GM10248 (cell line): ENCODE data around the gene CERS6.

Experiments used
- CTCF ChIA-PET: fragments of 300-600 bp; sonication (Branson Sonifier 250); formaldehyde crosslinking; extraction: SDS; loops from one replicate; lab custom pipeline; 2021; ENCODE audit warnings: antibody characterized with exemption; lab: Yijun Ruan, JAX
- POLR2A ChIA-PET: fragments of 350-650 bp; sonication (Branson Sonifier 250); formaldehyde crosslinking; extraction: SDS; loops from one replicate; lab custom pipeline; 2020; ENCODE audit warnings: antibody characterized with exemption; lab: Yijun Ruan, JAX
- DNase-seq: peaks from one replicate; pipeline ENCODE4 v3.0.0; 2012; ENCODE audit errors: extremely low spot score
- TF ChIP-seq, protein P1 (sequence below): IDR thresholded peaks from 2 replicates; pipeline ENCODE4 v1.5.1; 2012; ENCODE audit warnings: mild to moderate bottlenecking, low read depth; ENCODE audit errors: extremely low read depth, missing control alignments, control extremely low read depth

Gene CERS6

DNA sequence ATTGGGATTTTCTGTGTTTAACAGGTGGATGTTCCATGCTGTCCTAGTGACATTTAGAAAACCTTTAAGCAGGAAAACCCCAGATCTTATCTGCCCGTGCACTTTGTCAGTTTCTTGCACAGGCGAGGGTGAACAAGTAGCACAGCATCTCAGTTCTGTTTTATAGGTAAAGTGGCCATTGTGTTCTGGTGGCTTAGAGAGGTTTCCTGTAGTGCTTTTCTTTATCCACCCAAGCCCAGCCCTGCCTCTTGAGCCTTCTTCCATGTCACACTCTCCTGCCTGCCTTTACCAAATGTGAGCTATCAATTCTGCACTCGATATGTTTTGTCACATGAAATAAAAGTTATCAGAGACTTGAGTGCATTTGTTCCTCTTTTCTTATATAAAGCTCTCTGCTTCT, 211.1 kb downstream of the CERS6 start:
- POLR2A ChIA-PET, result no interaction called here
- CTCF ChIA-PET, result interaction anchor here (4.8 kb wide), 1 partner anchor 14 kb away, joined by 21 read pairs; no protein-coding TSS in a partner anchor

GRCh38 chr2:168669151-168669550, 213.1 kb downstream of the CERS6 start:
- ChIA-PET POLR2A (no interaction called here), CTCF (interaction anchor here (1.3 to 4.8 kb wide), 3 partner anchors 11 to 17 kb away, joined by 4 to 21 read pairs (median 10); no protein-coding TSS in a partner anchor)
- TF ChIP-seq, protein P1, sequence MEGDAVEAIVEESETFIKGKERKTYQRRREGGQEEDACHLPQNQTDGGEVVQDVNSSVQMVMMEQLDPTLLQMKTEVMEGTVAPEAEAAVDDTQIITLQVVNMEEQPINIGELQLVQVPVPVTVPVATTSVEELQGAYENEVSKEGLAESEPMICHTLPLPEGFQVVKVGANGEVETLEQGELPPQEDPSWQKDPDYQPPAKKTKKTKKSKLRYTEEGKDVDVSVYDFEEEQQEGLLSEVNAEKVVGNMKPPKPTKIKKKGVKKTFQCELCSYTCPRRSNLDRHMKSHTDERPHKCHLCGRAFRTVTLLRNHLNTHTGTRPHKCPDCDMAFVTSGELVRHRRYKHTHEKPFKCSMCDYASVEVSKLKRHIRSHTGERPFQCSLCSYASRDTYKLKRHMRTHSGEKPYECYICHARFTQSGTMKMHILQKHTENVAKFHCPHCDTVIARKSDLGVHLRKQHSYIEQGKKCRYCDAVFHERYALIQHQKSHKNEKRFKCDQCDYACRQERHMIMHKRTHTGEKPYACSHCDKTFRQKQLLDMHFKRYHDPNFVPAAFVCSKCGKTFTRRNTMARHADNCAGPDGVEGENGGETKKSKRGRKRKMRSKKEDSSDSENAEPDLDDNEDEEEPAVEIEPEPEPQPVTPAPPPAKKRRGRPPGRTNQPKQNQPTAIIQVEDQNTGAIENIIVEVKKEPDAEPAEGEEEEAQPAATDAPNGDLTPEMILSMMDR, result no peak
- no peak for DNase-seq

More for the DNA sequence above, 211.1 kb downstream of the CERS6 start:
- no peak for DNase-seq
- TF ChIP-seq, protein P1, result no peak

DNA sequence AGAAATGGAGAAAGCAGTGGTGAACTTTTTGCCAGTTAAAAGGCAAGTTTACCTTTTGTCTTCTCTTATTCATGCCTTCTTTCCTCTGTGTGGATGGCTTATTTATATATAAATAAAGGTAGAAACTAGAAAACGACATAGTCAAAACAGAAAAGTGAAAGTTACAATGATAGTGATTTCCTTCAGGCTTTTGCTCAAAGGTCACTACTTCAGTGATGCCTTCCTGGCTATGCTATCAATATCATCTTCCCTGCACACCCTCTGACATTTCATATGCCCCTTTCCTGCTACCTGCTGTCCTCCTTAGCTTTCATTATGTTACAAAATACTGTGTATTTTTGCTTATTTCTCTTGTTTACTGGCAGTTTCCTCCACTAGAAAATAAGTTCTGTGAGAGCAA, 214.4 kb downstream of the CERS6 start:
- ChIA-PET CTCF (interaction anchor here (0.8 to 4.8 kb wide), 3 partner anchors 11 to 33 kb away, joined by 3 to 21 read pairs (median 10); no protein-coding TSS in a partner anchor), POLR2A (no interaction called here)
- TF ChIP-seq, protein P1, result no peak
- no peak for DNase-seq

- TF ChIP-seq, protein P1, result no peak
- no peak for DNase-seq
- ChIA-PET CTCF (interaction anchor here (0.8 to 4.8 kb wide), 10 partner anchors 10 to 147 kb away, joined by 3 to 21 read pairs (median 4); no protein-coding TSS in a partner anchor), POLR2A (no interaction called here)
Observed at GRCh38 chr2:168671932-168672331, 215.9 kb downstream of the CERS6 start.

GRCh38 chr2:168673265-168674189, 217.5 kb downstream of the CERS6 start:
- ChIA-PET POLR2A (no interaction called here), CTCF (interaction anchor here (1.1 to 2.9 kb wide), 3 partner anchors 8 to 17 kb away, joined by 4 to 10 read pairs (median 6); no protein-coding TSS in a partner anchor)
- no peak for DNase-seq
- TF ChIP-seq, protein P1, result no peak

DNA sequence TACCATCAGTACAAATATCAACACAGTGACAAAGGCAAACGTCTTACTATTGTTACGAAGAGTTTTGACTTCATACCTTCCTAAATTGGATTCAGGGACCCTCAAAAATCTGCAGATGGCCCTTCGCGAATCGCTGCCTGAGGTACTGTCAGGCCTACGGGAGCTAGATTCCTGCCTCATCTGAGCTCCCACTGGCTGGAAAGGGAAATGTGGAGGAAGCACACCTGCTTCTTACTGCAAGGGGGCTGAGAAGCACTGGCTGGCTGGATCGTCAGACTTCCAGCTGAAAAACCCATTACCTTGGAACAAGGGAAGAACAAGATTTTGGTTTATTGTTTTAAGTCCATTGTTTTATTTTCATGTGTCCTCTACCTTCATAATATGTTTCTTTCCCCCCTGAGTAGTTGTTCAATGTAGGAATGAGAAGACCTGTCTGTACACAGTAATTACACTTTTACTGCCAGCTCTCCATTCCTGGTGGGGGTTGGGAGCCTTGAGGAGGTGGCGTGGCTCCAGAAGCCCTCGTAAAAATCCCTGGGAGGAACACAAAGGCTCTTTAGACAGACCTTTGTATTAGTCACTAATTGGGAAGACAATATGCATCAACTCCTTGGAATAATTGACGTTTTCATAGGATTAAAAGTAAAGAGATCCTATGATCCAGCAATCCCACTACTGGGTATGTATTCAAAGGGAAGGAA, 222.2 kb downstream of the CERS6 start:
- POLR2A ChIA-PET, result no interaction called here
- no peak for DNase-seq
- CTCF ChIA-PET, result interaction anchor here (1.3 kb wide), 1 partner anchor 13 kb away, joined by 4 read pairs; no protein-coding TSS in a partner anchor
- TF ChIP-seq, protein P1, result no peak
